Astrocyte (in vitro differentiated cells and primary cell): ENCODE results near the gene CDR2L. TPM values are rescaled to one million over a fixed set of nuclear protein-coding genes. Genes with fewer than 3 reads are reported as not detected.

ENCODE experiments used
- DNase-seq: peaks from one replicate; pipeline ENCODE4 v3.0.0-alpha.2; 2010; ENCODE audit warnings: low read depth
- FAIRE-seq: peaks from 2 replicates; lab custom pipeline; 2011; peaks lifted over from hg19 to GRCh38; lab: Jason Lieb, UNC
- H2AFZ ChIP-seq: 2 replicates; pipeline ENCODE4 v1.6.0; 2012; ENCODE audit warnings: low read depth, low read length, inconsistent platforms
- H3K27ac ChIP-seq: 2 replicates; pipeline ENCODE4 v1.5.1; 2011; ENCODE audit warnings: low read depth, low read length, inconsistent platforms
- H3K27me3 ChIP-seq: 2 replicates; pipeline ENCODE4 v1.6.0; 2011; ENCODE audit warnings: low read length, inconsistent platforms; ENCODE audit not compliant: insufficient read depth
- H3K36me3 ChIP-seq: 2 replicates; pipeline ENCODE4 v1.5.1; 2011; ENCODE audit warnings: low read length, inconsistent platforms; ENCODE audit not compliant: insufficient read depth
- H3K4me1 ChIP-seq: 2 replicates; pipeline ENCODE4 v1.5.1; 2011; ENCODE audit warnings: low read length, inconsistent platforms; ENCODE audit not compliant: insufficient read depth
- H3K4me2 ChIP-seq: 2 replicates; pipeline ENCODE4 v1.6.0; 2012; ENCODE audit warnings: low read length, inconsistent platforms
- H3K4me3 ChIP-seq: 2 replicates; pipeline ENCODE4 v1.5.1; 2011; ENCODE audit warnings: low read depth, mild to moderate bottlenecking, low read length, inconsistent platforms; ENCODE audit not compliant: insufficient read depth
- H3K79me2 ChIP-seq: 2 replicates; pipeline ENCODE4 v1.6.0; 2012; ENCODE audit warnings: mild to moderate bottlenecking, low read length, inconsistent platforms; ENCODE audit not compliant: insufficient read depth
- H3K9ac ChIP-seq: 2 replicates; pipeline ENCODE4 v1.6.0; 2012; ENCODE audit warnings: mild to moderate bottlenecking, low read length, inconsistent platforms
- H3K9me3 ChIP-seq: 2 replicates; pipeline ENCODE4 v1.5.1; 2012; ENCODE audit warnings: low read depth, mild to moderate bottlenecking, low read length, inconsistent platforms; ENCODE audit not compliant: insufficient read depth
- H4K20me1 ChIP-seq: 2 replicates; pipeline ENCODE4 v1.6.0; 2012; ENCODE audit warnings: low read length, inconsistent platforms; ENCODE audit not compliant: insufficient read depth
- H3K27ac Mint-ChIP-seq: one replicate; pipeline ENCODE4 v1.8.0; 2021; ENCODE audit warnings: mild to moderate bottlenecking, mixed read lengths; ENCODE audit not compliant: unreplicated experiment
- H3K27me3 Mint-ChIP-seq: one replicate; pipeline ENCODE4 v1.8.0; 2021; ENCODE audit warnings: low read depth, mixed read lengths; ENCODE audit not compliant: unreplicated experiment
- H3K36me3 Mint-ChIP-seq: one replicate; pipeline ENCODE4 v1.8.0; 2021; ENCODE audit warnings: low read depth, mixed read lengths; ENCODE audit not compliant: unreplicated experiment
- H3K4me1 Mint-ChIP-seq: one replicate; pipeline ENCODE4 v1.8.0; 2021; ENCODE audit warnings: low read depth, mixed read lengths; ENCODE audit not compliant: unreplicated experiment
- H3K4me3 Mint-ChIP-seq: one replicate; pipeline ENCODE4 v1.8.0; 2021; ENCODE audit warnings: mild to moderate bottlenecking, moderate library complexity, mixed read lengths; ENCODE audit not compliant: unreplicated experiment
- H3K9me3 Mint-ChIP-seq: one replicate; pipeline ENCODE4 v1.8.0; 2021; ENCODE audit warnings: mild to moderate bottlenecking, mixed read lengths; ENCODE audit not compliant: unreplicated experiment
- EZH2 ChIP-seq: IDR thresholded peaks from 2 replicates; pipeline ENCODE4 v1.6.1; 2012; ENCODE audit warnings: mild to moderate bottlenecking, low read length, inconsistent platforms; ENCODE audit not compliant: insufficient read depth
- total RNA-seq: library from RNA; stranded (reverse); gene quantifications from 2 replicates; pipeline ENCODE4 v1.2.1, GENCODE V29; 2021
- TF ChIP-seq, protein P1 (sequence below): IDR thresholded peaks from 2 replicates; pipeline ENCODE4 v1.5.1; 2011; ENCODE audit warnings: low read depth, mild to moderate bottlenecking, inconsistent platforms, low read length, moderate library complexity; ENCODE audit not compliant: insufficient read depth

CDR2L gene
- total RNA-seq, 1 donor from 2014 or later = 59.1 TPM

DNA sequence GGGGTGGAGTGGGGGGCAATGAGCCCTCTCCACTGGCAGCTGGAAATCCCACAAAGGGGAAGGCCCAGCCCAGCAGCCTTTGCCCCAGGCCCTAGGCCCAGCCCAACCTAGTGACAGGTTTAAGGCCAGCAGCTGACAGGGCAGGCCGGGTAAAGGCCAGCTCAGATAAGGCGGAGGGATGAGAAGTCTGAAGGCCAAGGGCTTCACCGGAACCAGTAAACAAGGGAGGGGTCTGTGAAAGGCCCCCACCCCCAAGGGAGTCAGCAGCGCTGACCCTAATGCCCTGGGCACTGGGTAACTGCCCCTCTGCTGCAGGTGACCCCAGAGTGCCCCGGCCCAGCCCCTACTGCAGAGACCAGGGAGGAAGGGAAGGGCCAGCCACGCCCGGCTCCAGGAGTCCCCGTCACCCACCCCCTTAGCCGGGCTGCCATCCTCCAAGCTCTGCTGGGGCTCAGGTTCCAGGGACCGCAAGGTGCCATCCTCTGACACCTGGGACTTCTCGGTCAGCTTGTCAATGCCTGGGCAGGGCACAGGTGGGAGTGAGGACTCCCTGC, 34.2 kb upstream of the CDR2L start:
- no peak overlapping the region for H2AFZ ChIP-seq
- no peaks in the 10 kb centered on the region for H4K20me1 ChIP-seq
- Mint-ChIP-seq H3K4me1 (no peaks in the 10 kb centered on the region), H3K27me3 (peaks cover 37% of the 10 kb centered on the region), H3K4me3 (no peak overlapping the region), H3K27ac (no peak overlapping the region), H3K36me3 (peaks cover 2% of the 10 kb centered on the region), H3K9me3 (no peaks in the 10 kb centered on the region)
- H3K27ac ChIP-seq = no peak overlapping the region
- DNase-seq (no peak), FAIRE-seq (no peak)
- H3K4me2 ChIP-seq = no peak overlapping the region
- no peaks in the 10 kb centered on the region for H3K4me1 ChIP-seq
- peaks cover 6% of the 10 kb centered on the region for H3K27me3 ChIP-seq
- no peaks in the 10 kb centered on the region for H3K9me3 ChIP-seq
- TF ChIP-seq EZH2 = no peak
- TF ChIP-seq, protein P1, sequence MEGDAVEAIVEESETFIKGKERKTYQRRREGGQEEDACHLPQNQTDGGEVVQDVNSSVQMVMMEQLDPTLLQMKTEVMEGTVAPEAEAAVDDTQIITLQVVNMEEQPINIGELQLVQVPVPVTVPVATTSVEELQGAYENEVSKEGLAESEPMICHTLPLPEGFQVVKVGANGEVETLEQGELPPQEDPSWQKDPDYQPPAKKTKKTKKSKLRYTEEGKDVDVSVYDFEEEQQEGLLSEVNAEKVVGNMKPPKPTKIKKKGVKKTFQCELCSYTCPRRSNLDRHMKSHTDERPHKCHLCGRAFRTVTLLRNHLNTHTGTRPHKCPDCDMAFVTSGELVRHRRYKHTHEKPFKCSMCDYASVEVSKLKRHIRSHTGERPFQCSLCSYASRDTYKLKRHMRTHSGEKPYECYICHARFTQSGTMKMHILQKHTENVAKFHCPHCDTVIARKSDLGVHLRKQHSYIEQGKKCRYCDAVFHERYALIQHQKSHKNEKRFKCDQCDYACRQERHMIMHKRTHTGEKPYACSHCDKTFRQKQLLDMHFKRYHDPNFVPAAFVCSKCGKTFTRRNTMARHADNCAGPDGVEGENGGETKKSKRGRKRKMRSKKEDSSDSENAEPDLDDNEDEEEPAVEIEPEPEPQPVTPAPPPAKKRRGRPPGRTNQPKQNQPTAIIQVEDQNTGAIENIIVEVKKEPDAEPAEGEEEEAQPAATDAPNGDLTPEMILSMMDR = no peak
- no peak overlapping the region for H3K9ac ChIP-seq
- H3K79me2 ChIP-seq = no peaks in the 10 kb centered on the region
- no peaks in the 10 kb centered on the region for H3K36me3 ChIP-seq
- no peak overlapping the region for H3K4me3 ChIP-seq

DNA sequence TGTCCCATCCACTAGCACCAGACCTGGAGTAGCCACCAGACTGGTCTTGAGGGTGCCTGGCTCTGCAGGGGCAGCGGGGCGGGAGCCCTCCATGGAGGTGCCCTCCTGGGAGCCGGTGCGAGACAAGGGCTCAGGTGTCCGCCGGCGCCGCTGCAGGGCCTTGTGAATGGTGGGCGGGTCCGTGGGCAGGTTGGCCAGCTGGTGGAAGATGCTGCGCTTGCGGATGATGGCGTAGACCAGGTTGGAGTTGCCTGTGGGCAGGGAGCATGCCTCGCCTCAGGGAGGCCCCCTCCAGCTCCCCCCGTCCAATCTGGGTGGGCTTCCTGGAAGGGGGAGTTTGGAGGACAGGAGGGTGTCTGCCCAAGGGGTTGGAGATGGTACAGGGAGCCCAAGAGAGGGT, 33.3 kb upstream of the CDR2L start:
- Histone ChIP-seq H3K36me3 (no peaks in the 10 kb centered on the region), H3K4me3 (no peak overlapping the region), H4K20me1 (no peaks in the 10 kb centered on the region), H3K9ac (no peak overlapping the region), H3K4me1 (no peaks in the 10 kb centered on the region), H3K79me2 (no peaks in the 10 kb centered on the region), H3K27me3 (peaks cover 6% of the 10 kb centered on the region), H3K9me3 (no peaks in the 10 kb centered on the region), H3K27ac (no peak overlapping the region), H2AFZ (no peak overlapping the region), H3K4me2 (no peak overlapping the region)
- Mint-ChIP-seq H3K27ac (no peak overlapping the region), H3K4me3 (no peak overlapping the region), H3K9me3 (no peaks in the 10 kb centered on the region), H3K36me3 (peaks cover 2% of the 10 kb centered on the region), H3K4me1 (no peaks in the 10 kb centered on the region), H3K27me3 (peaks cover 32% of the 10 kb centered on the region)
- DNase-seq = no peak
- TF ChIP-seq EZH2 = no peak
- TF ChIP-seq, protein P1 = no peak
- no peak for FAIRE-seq

DNA sequence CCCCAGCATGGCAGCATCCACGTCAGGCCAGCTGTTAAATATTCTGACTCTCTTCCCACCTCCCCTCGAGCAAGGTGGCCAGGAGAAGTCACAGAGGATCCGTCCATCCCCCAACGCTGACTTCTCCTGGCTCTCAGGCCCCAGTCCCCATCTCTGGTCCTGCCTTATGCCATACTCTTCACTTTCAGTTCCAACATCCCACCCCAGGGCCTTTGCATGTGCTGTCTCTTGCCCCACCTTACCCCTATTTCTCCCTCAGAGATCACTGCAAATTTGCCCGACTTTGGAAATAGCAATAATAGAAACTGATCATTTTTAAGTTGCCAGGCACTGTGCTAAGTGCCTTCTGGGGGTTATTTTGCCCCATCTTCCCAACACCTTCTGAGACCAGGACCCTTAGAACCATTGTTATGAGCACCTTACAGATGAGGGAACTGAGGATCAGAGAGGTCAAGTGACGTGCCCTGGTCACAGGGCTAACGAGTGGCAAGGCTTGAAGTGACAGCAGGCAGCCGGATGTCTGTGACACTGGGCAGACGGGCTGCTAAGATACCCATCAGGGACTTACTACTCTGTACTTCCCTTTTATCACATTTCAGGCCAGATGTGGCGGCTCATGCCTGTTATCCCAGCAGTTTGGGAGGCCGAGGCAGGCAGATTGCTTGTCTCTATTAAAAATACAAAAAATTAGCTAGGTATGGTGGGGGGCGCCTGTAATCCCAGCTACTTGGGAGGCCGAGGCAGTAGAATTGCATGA, 32.6 kb upstream of the CDR2L start:
- Mint-ChIP-seq H3K9me3 (no peaks in the 10 kb centered on the region), H3K4me3 (no peak overlapping the region), H3K4me1 (no peaks in the 10 kb centered on the region), H3K36me3 (peaks cover 4% of the 10 kb centered on the region), H3K27me3 (peaks cover 36% of the 10 kb centered on the region), H3K27ac (no peak overlapping the region)
- H3K27ac ChIP-seq = no peak overlapping the region
- FAIRE-seq (no peak), DNase-seq (no peak)
- H3K79me2 ChIP-seq = no peaks in the 10 kb centered on the region
- no peaks in the 10 kb centered on the region for H3K4me1 ChIP-seq
- no peak overlapping the region for H3K4me2 ChIP-seq
- no peaks in the 10 kb centered on the region for H4K20me1 ChIP-seq
- no peak overlapping the region for H3K4me3 ChIP-seq
- no peaks in the 10 kb centered on the region for H3K36me3 ChIP-seq
- H3K9ac ChIP-seq = no peak overlapping the region
- no peak overlapping the region for H2AFZ ChIP-seq
- TF ChIP-seq EZH2 = no peak
- TF ChIP-seq, protein P1 = no peak
- H3K9me3 ChIP-seq = no peaks in the 10 kb centered on the region
- peaks cover 6% of the 10 kb centered on the region for H3K27me3 ChIP-seq
